ENCODE measurements around the gene ADARB2. TPM values are rescaled to one million over a fixed set of nuclear protein-coding genes. Genes with fewer than 3 reads are reported as not detected.

ADARB2 gene
- total RNA-seq, 2 donors from 2014 or later, result 1.1 to 1.8 TPM

- Mint-ChIP-seq H3K4me3 (no peak overlapping the region), H3K27me3 (ENCODE audit: insufficient read depth) (peaks cover 4% of the 10 kb centered on the region), H3K9me3 (no peaks in the 10 kb centered on the region), H3K36me3 (ENCODE audit: low read depth) (no peaks in the 10 kb centered on the region), H3K4me1 (no peaks in the 10 kb centered on the region), H3K27ac (no peak overlapping the region)
- H3K27me3 ChIP-seq (ENCODE audit: control insufficient read depth, insufficient read depth, low read length, poor library complexity, severe bottlenecking), result no peaks in the 10 kb centered on the region
- H3K4me1 ChIP-seq (ENCODE audit: control insufficient read depth, insufficient read depth, low read length), result no peaks in the 10 kb centered on the region
- no peak overlapping the region for H3K9ac ChIP-seq (ENCODE audit: extremely low read depth, low read length, poor library complexity, severe bottlenecking)
- no peaks in the 10 kb centered on the region for H3K36me3 ChIP-seq (ENCODE audit: control insufficient read depth, insufficient read depth, low read length)
- WGBS, 2 experiments (ENCODE audit: insufficient coverage in 1 of 2, insufficient read length in 1 of 2), result 89 to 100% methylated on average over 1 to 7 of the region's 7 CpGs
- no peak overlapping the region for H3K27ac ChIP-seq (ENCODE audit: low read depth, low read length)
- no peak for TF ChIP-seq CTCF (conservative IDR thresholded peaks at IDR 0.05)
- H3K4me3 ChIP-seq (ENCODE audit: low read length), result no peak overlapping the region
- no peaks in the 10 kb centered on the region for H3K9me3 ChIP-seq (ENCODE audit: control insufficient read depth, low read length)
- DNase-seq, result no peak
Observed at GRCh38 chr10:1567152-1567551, 170.2 kb downstream of the ADARB2 start.

GRCh38 chr10:1564791-1565190, 172.5 kb downstream of the ADARB2 start:
- H3K27me3 ChIP-seq (ENCODE audit: control insufficient read depth, insufficient read depth, low read length, poor library complexity, severe bottlenecking), result no peaks in the 10 kb centered on the region
- 88 to 97% methylated on average over 10 to 11 of the region's 11 CpGs for WGBS, 2 experiments (ENCODE audit: insufficient coverage in 1 of 2, insufficient read length in 1 of 2)
- no peaks in the 10 kb centered on the region for H3K9me3 Mint-ChIP-seq
- H3K36me3 ChIP-seq (ENCODE audit: control insufficient read depth, insufficient read depth, low read length), result no peaks in the 10 kb centered on the region
- peaks cover 5% of the 10 kb centered on the region for H3K4me1 Mint-ChIP-seq
- no peak for DNase-seq
- H3K9ac ChIP-seq (ENCODE audit: extremely low read depth, low read length, poor library complexity, severe bottlenecking), result no peak overlapping the region
- no peak overlapping the region for H3K4me3 Mint-ChIP-seq
- no peaks in the 10 kb centered on the region for H3K9me3 ChIP-seq (ENCODE audit: control insufficient read depth, low read length)
- H3K27ac ChIP-seq (ENCODE audit: low read depth, low read length), result no peak overlapping the region
- peaks cover 4% of the 10 kb centered on the region for H3K27me3 Mint-ChIP-seq (ENCODE audit: insufficient read depth)
- H3K27ac Mint-ChIP-seq, result no peak overlapping the region
- no peaks in the 10 kb centered on the region for H3K4me1 ChIP-seq (ENCODE audit: control insufficient read depth, insufficient read depth, low read length)
- no peak for TF ChIP-seq CTCF (conservative IDR thresholded peaks at IDR 0.05)
- no peaks in the 10 kb centered on the region for H3K36me3 Mint-ChIP-seq (ENCODE audit: low read depth)
- H3K4me3 ChIP-seq (ENCODE audit: low read length), result no peak overlapping the region

DNA sequence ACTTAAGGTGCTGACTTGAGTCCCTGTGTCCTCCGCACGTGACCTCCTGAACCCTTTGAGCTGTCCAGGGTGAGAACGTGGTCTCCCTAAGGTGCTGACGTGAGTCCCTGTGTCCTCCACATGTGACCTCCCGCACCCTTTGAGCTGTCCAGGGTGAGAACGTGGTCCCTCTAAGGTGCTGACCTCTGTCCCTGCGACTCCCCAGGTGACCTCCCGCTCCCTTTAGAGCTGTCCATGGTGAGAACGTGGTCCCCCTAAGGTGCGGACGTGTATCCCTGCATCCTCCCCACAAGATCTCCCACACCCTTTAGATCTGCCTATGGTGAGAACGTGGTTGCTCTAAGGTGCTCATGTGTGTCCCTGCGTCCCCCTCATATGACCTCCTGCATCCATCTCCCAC, 174.3 kb downstream of the ADARB2 start:
- Histone ChIP-seq H3K9ac (ENCODE audit: extremely low read depth, low read length, poor library complexity, severe bottlenecking) (no peak overlapping the region), H3K4me3 (ENCODE audit: low read length) (no peak overlapping the region), H3K27me3 (ENCODE audit: control insufficient read depth, insufficient read depth, low read length, poor library complexity, severe bottlenecking) (no peaks in the 10 kb centered on the region), H3K4me1 (ENCODE audit: control insufficient read depth, insufficient read depth, low read length) (no peaks in the 10 kb centered on the region), H3K27ac (ENCODE audit: low read depth, low read length) (no peak overlapping the region), H3K9me3 (ENCODE audit: control insufficient read depth, low read length) (no peaks in the 10 kb centered on the region), H3K36me3 (ENCODE audit: control insufficient read depth, insufficient read depth, low read length) (no peaks in the 10 kb centered on the region)
- Mint-ChIP-seq H3K36me3 (ENCODE audit: low read depth) (no peaks in the 10 kb centered on the region), H3K27me3 (ENCODE audit: insufficient read depth) (peaks cover 4% of the 10 kb centered on the region), H3K4me1 (peaks cover 13% of the 10 kb centered on the region), H3K4me3 (no peak overlapping the region), H3K9me3 (no peaks in the 10 kb centered on the region), H3K27ac (no peak overlapping the region)
- DNase-seq, result no peak
- TF ChIP-seq CTCF (conservative IDR thresholded peaks at IDR 0.05), result no peak
- 85 to 100% methylated on average over 6 to 13 of the region's 13 CpGs for WGBS, 2 experiments (ENCODE audit: insufficient coverage in 1 of 2, insufficient read length in 1 of 2)
